ENCODE measurements around the gene SOX6.

SOX6 gene

GRCh38 chr11:16097543-16097942, 258.8 kb downstream of the SOX6 start:
- no peak overlapping the region for H2AFZ ChIP-seq (ENCODE audit: low read length)
- H3K27me3 ChIP-seq (ENCODE audit: insufficient read depth, low read length, poor library complexity, severe bottlenecking): no peaks in the 10 kb centered on the region
- no peaks in the 10 kb centered on the region for H3K4me1 ChIP-seq (ENCODE audit: insufficient read depth, low read length, poor library complexity, severe bottlenecking)
- H3F3A ChIP-seq (ENCODE audit: low read depth): no peaks in the 10 kb centered on the region
- H3K4me3 ChIP-seq (ENCODE audit: low read length, poor library complexity, severe bottlenecking): no peak overlapping the region
- TF ChIP-seq EZH2phosphoT487 (IDR thresholded peaks at IDR 0.05; ENCODE audit: borderline replicate concordance) (no peak), CTCF (conservative IDR thresholded peaks at IDR 0.05; ENCODE audit: low read length) (no peak)
- no peaks in the 10 kb centered on the region for H3K36me3 ChIP-seq (ENCODE audit: insufficient read depth, low read length)
- H4K20me1 ChIP-seq (ENCODE audit: insufficient read depth, low read length, poor library complexity, severe bottlenecking): no peaks in the 10 kb centered on the region
- H3K9me3 ChIP-seq (ENCODE audit: insufficient read depth, low read depth, low read length): no peaks in the 10 kb centered on the region
- no peak overlapping the region for H3K4me2 ChIP-seq (ENCODE audit: low read depth, low read length, poor library complexity, severe bottlenecking)
- H3K9me2 ChIP-seq (replicated peaks; ENCODE audit: low read depth, low read length): no peaks in the 10 kb centered on the region
- H3K79me2 ChIP-seq (ENCODE audit: insufficient read depth, low read length): no peaks in the 10 kb centered on the region
- H3K9ac ChIP-seq (ENCODE audit: low read depth, low read length, poor library complexity, severe bottlenecking): no peak overlapping the region

GRCh38 chr11:16096336-16096735, 260.0 kb downstream of the SOX6 start:
- Histone ChIP-seq H3K27me3 (ENCODE audit: insufficient read depth, low read length, poor library complexity, severe bottlenecking) (no peaks in the 10 kb centered on the region), H3K4me2 (ENCODE audit: low read depth, low read length, poor library complexity, severe bottlenecking) (no peak overlapping the region), H3K4me1 (ENCODE audit: insufficient read depth, low read length, poor library complexity, severe bottlenecking) (no peaks in the 10 kb centered on the region), H3K79me2 (ENCODE audit: insufficient read depth, low read length) (no peaks in the 10 kb centered on the region), H3K9ac (ENCODE audit: low read depth, low read length, poor library complexity, severe bottlenecking) (no peak overlapping the region), H3K36me3 (ENCODE audit: insufficient read depth, low read length) (no peaks in the 10 kb centered on the region), H3K9me2 (replicated peaks; ENCODE audit: low read depth, low read length) (no peaks in the 10 kb centered on the region), H4K20me1 (ENCODE audit: insufficient read depth, low read length, poor library complexity, severe bottlenecking) (no peaks in the 10 kb centered on the region), H3F3A (ENCODE audit: low read depth) (no peaks in the 10 kb centered on the region), H2AFZ (ENCODE audit: low read length) (no peak overlapping the region), H3K9me3 (ENCODE audit: insufficient read depth, low read depth, low read length) (no peaks in the 10 kb centered on the region), H3K4me3 (ENCODE audit: low read length, poor library complexity, severe bottlenecking) (no peak overlapping the region)
- TF ChIP-seq EZH2phosphoT487 (IDR thresholded peaks at IDR 0.05; ENCODE audit: borderline replicate concordance) (no peak), CTCF (conservative IDR thresholded peaks at IDR 0.05; ENCODE audit: low read length) (no peak)

GRCh38 chr11:16095756-16096155, 260.6 kb downstream of the SOX6 start:
- Histone ChIP-seq H3K27me3 (ENCODE audit: insufficient read depth, low read length, poor library complexity, severe bottlenecking) (no peaks in the 10 kb centered on the region), H2AFZ (ENCODE audit: low read length) (no peak overlapping the region), H4K20me1 (ENCODE audit: insufficient read depth, low read length, poor library complexity, severe bottlenecking) (no peaks in the 10 kb centered on the region), H3K4me3 (ENCODE audit: low read length, poor library complexity, severe bottlenecking) (no peak overlapping the region), H3K9ac (ENCODE audit: low read depth, low read length, poor library complexity, severe bottlenecking) (no peak overlapping the region), H3K9me2 (replicated peaks; ENCODE audit: low read depth, low read length) (no peaks in the 10 kb centered on the region), H3K9me3 (ENCODE audit: insufficient read depth, low read depth, low read length) (no peaks in the 10 kb centered on the region), H3K79me2 (ENCODE audit: insufficient read depth, low read length) (no peaks in the 10 kb centered on the region), H3K36me3 (ENCODE audit: insufficient read depth, low read length) (no peaks in the 10 kb centered on the region), H3K4me2 (ENCODE audit: low read depth, low read length, poor library complexity, severe bottlenecking) (no peak overlapping the region), H3F3A (ENCODE audit: low read depth) (no peaks in the 10 kb centered on the region), H3K4me1 (ENCODE audit: insufficient read depth, low read length, poor library complexity, severe bottlenecking) (no peaks in the 10 kb centered on the region)
- TF ChIP-seq CTCF (conservative IDR thresholded peaks at IDR 0.05; ENCODE audit: low read length): no peak
- no peak for TF ChIP-seq EZH2phosphoT487 (IDR thresholded peaks at IDR 0.05; ENCODE audit: borderline replicate concordance)

Measured in Loucy (cell line).